Cardiac muscle cell (in vitro differentiated cells and primary cell): ENCODE results near the gene ANGPTL7. TPM values are rescaled to one million over a fixed set of nuclear protein-coding genes. Genes with fewer than 3 reads are reported as not detected.

Experiments used
- DNase-seq, 2 donors: peaks; one replicate each; pipeline versions ENCODE4 v3.0.0 to v3.0.0-alpha.2; 2010 to 2017; ENCODE audit warnings: low read depth in 1 of 2, low spot score in 1 of 2
- H3K27ac ChIP-seq: fragments of 200-600 bp; sonication (generic); 2 replicates; pipeline ENCODE4 v1.5.1; 2016
- H3K27me3 ChIP-seq: fragments of 200-600 bp; sonication (generic); 2 replicates; pipeline ENCODE4 v1.6.0; 2016; ENCODE audit warnings: control low read depth
- H3K36me3 ChIP-seq: fragments of 200-600 bp; sonication (generic); 2 replicates; pipeline ENCODE4 v1.5.1; 2016; ENCODE audit warnings: control low read depth
- H3K4me1 ChIP-seq: fragments of 200-600 bp; sonication (generic); 2 replicates; pipeline ENCODE4 v1.8.1; 2017; ENCODE audit warnings: low read depth, mild to moderate bottlenecking, mixed run types
- H3K4me3 ChIP-seq: fragments of 200-600 bp; sonication (generic); 2 replicates; pipeline ENCODE4 v1.5.1; 2016; ENCODE audit warnings: mild to moderate bottlenecking
- H3K9me3 ChIP-seq: fragments of 200-600 bp; sonication (generic); 2 replicates; pipeline ENCODE4 v1.5.1; 2017; ENCODE audit warnings: low read depth, mild to moderate bottlenecking, control low read depth
- CTCF ChIP-seq: IDR thresholded peaks from 2 replicates; pipeline ENCODE4 v1.5.1; 2012; ENCODE audit warnings: low read depth, mild to moderate bottlenecking, low read length
- polyA plus RNA-seq: library from polyadenylated mRNA; unstranded; fragments of >200 nt; fragmentation: Nextera tagmentation; extraction: Ambion mirVana; gene quantifications from 2 replicates; pipeline ENCODE4 v1.2.1, GENCODE V29; 2016
- total RNA-seq: library from RNA; depleted of rRNA; stranded (reverse); fragments of >200 nt; gene quantifications from 2 replicates; pipeline ENCODE4 v1.2.3, GENCODE V29; 2016

Gene ANGPTL7
- total and polyA plus RNA-seq, 2 experiments from 2014 or later, result not detected

GRCh38 chr1:11229203-11229602 lies 40.0 kb downstream of the ANGPTL7 start:
- Histone ChIP-seq H3K27ac (no peak overlapping the region), H3K27me3 (no peaks in the 10 kb centered on the region), H3K4me3 (no peak overlapping the region), H3K36me3 (peaks cover 69% of the 10 kb centered on the region), H3K9me3 (no peaks in the 10 kb centered on the region), H3K4me1 (no peaks in the 10 kb centered on the region)
- DNase-seq, result no peak
- no peak for TF ChIP-seq CTCF

- Histone ChIP-seq H3K36me3 (peaks cover 71% of the 10 kb centered on the region), H3K4me1 (no peaks in the 10 kb centered on the region), H3K27ac (no peak overlapping the region), H3K4me3 (no peak overlapping the region), H3K27me3 (no peaks in the 10 kb centered on the region), H3K9me3 (no peaks in the 10 kb centered on the region)
- DNase-seq, result no peak
- TF ChIP-seq CTCF, result no peak
Observed at GRCh38 chr1:11233208-11233607, 44.1 kb downstream of the ANGPTL7 start.

- H3K36me3 ChIP-seq, result peaks cover 57% of the 10 kb centered on the region
- no peaks in the 10 kb centered on the region for H3K4me1 ChIP-seq
- H3K27ac ChIP-seq, result no peak overlapping the region
Observed at GRCh38 chr1:11237356-11237755, 48.2 kb downstream of the ANGPTL7 start.

GRCh38 chr1:11238311-11238710 lies 49.2 kb downstream of the ANGPTL7 start:
- H3K27ac ChIP-seq, result no peak overlapping the region
- TF ChIP-seq CTCF, result no peak
- H3K9me3 ChIP-seq, result no peaks in the 10 kb centered on the region
- no peak overlapping the region for H3K4me3 ChIP-seq
- no peak for DNase-seq
- H3K27me3 ChIP-seq, result no peaks in the 10 kb centered on the region
- H3K36me3 ChIP-seq, result peaks cover 60% of the 10 kb centered on the region
- no peaks in the 10 kb centered on the region for H3K4me1 ChIP-seq

More at GRCh38 chr1:11237356-11237755, 48.2 kb downstream of the ANGPTL7 start:
- no peaks in the 10 kb centered on the region for H3K27me3 ChIP-seq
- no peak overlapping the region for H3K4me3 ChIP-seq
- no peak for DNase-seq
- TF ChIP-seq CTCF, result no peak
- H3K9me3 ChIP-seq, result no peaks in the 10 kb centered on the region

- Histone ChIP-seq H3K9me3 (no peaks in the 10 kb centered on the region), H3K27ac (no peak overlapping the region), H3K36me3 (peaks cover 47% of the 10 kb centered on the region), H3K4me3 (no peak overlapping the region), H3K27me3 (no peaks in the 10 kb centered on the region), H3K4me1 (no peaks in the 10 kb centered on the region)
- TF ChIP-seq CTCF, result no peak
- DNase-seq, result no peak
Observed at GRCh38 chr1:11245248-11245647, 56.1 kb downstream of the ANGPTL7 start.

Other genes with a start within 250 kb of the ANGPTL7 start
- 67.0 and 102 TPM in 2 replicates for gene TARDBP, start 176.7 kb upstream of the ANGPTL7 start, total RNA-seq
- 189 and 213 TPM in 2 replicates for gene TARDBP, start 176.7 kb upstream of the ANGPTL7 start, polyA plus RNA-seq
- gene MASP2, start 142.1 kb upstream of the ANGPTL7 start, total RNA-seq, result not detected in 2 replicates
- gene MASP2, start 142.1 kb upstream of the ANGPTL7 start, polyA plus RNA-seq, result 0.39 and 0.40 TPM in 2 replicates
- 48.6 and 62.8 TPM in 2 replicates for gene SRM, start 129.3 kb upstream of the ANGPTL7 start, total RNA-seq
- 108 and 184 TPM in 2 replicates for gene SRM, start 129.3 kb upstream of the ANGPTL7 start, polyA plus RNA-seq
- gene EXOSC10, start 89.5 kb upstream of the ANGPTL7 start, total RNA-seq, result 52.0 and 52.3 TPM in 2 replicates
- 69.3 and 79.0 TPM in 2 replicates for gene EXOSC10, start 89.5 kb upstream of the ANGPTL7 start, polyA plus RNA-seq
- gene MTOR, start 73.2 kb downstream of the ANGPTL7 start, total RNA-seq, result 44.9 and 45.7 TPM in 2 replicates
- 19.2 and 21.5 TPM in 2 replicates for gene MTOR, start 73.2 kb downstream of the ANGPTL7 start, polyA plus RNA-seq
- gene UBIAD1, start 83.8 kb downstream of the ANGPTL7 start, total RNA-seq, result 8.0 and 18.7 TPM in 2 replicates
- gene UBIAD1, start 83.8 kb downstream of the ANGPTL7 start, polyA plus RNA-seq, result 16.6 and 16.9 TPM in 2 replicates